Adrenal gland (tissue), 5 donors: ENCODE data around the gene PLA2G5.

Experiments used
- POLR2A ChIP-seq, 2 donors: fragments of 450-650 bp; IDR thresholded peaks; one replicate each; pipeline ENCODE4 v1.6.1; 2017; ENCODE audit warnings: antibody characterized with exemption in 2 of 2, mild to moderate bottlenecking in 2 of 2, moderate library complexity in 1 of 2
- TF ChIP-seq, protein P1 (sequence below), 6 experiments: fragments of 450-650 bp in 4 of 6; fragments of 200-600 bp in 2 of 6; sonication (generic) in 1 of 6; IDR thresholded peaks; 1 replicate in 5 of 6; 2 replicates in 1 of 6; pipeline versions ENCODE4 v1.5.1 to v1.8.0; 2016 to 2021; ENCODE audit warnings: antibody characterized with exemption in 6 of 6, mild to moderate bottlenecking in 2 of 6, moderate library complexity in 1 of 6
- donor health status: DM: no; HTN: no; CAD: no.

DNA sequence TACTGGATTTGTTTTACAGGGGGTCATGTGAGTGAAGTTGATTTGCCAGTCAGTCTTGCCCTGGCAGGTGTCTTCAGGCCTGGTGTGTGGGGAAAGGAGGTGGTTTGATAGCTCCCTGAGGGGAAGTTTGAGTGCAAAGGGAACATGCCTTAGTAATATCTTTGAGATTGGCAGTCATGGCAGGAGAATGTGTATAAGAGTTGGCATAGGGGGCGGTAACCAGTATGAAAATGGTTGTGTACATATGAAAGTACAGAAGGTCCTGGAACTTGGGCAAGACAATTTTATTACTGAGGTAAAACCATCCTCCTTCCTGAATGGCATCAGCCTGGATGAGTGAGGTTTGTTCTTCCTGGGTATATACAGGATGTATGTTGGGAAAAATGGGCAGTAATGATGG is 37.6 kb upstream of the PLA2G5 start:
- TF ChIP-seq POLR2A (IDR thresholded peaks at IDR 0.05) = no peak
- TF ChIP-seq, protein P1, sequence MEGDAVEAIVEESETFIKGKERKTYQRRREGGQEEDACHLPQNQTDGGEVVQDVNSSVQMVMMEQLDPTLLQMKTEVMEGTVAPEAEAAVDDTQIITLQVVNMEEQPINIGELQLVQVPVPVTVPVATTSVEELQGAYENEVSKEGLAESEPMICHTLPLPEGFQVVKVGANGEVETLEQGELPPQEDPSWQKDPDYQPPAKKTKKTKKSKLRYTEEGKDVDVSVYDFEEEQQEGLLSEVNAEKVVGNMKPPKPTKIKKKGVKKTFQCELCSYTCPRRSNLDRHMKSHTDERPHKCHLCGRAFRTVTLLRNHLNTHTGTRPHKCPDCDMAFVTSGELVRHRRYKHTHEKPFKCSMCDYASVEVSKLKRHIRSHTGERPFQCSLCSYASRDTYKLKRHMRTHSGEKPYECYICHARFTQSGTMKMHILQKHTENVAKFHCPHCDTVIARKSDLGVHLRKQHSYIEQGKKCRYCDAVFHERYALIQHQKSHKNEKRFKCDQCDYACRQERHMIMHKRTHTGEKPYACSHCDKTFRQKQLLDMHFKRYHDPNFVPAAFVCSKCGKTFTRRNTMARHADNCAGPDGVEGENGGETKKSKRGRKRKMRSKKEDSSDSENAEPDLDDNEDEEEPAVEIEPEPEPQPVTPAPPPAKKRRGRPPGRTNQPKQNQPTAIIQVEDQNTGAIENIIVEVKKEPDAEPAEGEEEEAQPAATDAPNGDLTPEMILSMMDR (IDR thresholded peaks at IDR 0.05) = no peak
